Suprapubic skin (tissue), 4 donors: ENCODE results near the gene UNC5CL.

Experiments
- CTCF ChIP-seq, 2 donors: fragments of 200-600 bp in 1 of 2; fragments of 450-650 bp in 1 of 2; sonication (generic) in 1 of 2; IDR thresholded peaks; one replicate each; pipeline ENCODE4 v1.5.1; 2016 to 2019; ENCODE audit warnings: antibody characterized with exemption in 2 of 2, mild to moderate bottlenecking in 1 of 2, moderate library complexity in 1 of 2
- EP300 ChIP-seq: sonication (generic); formaldehyde crosslinking; IDR thresholded peaks from one replicate; pipeline ENCODE4 v1.6.1; 2017; ENCODE audit warnings: antibody characterized with exemption
- POLR2A ChIP-seq, 2 donors: fragments of 450-650 bp; IDR thresholded peaks; one replicate each; pipeline ENCODE4 v1.6.1; 2017; ENCODE audit warnings: antibody characterized with exemption in 2 of 2, mild to moderate bottlenecking in 2 of 2, moderate library complexity in 2 of 2
- POLR2AphosphoS5 ChIP-seq, 3 donors: sonication (generic); formaldehyde crosslinking; IDR thresholded peaks; one replicate each; pipeline ENCODE4 v1.6.1; 2017; ENCODE audit warnings: antibody characterized with exemption in 3 of 3

DNA sequence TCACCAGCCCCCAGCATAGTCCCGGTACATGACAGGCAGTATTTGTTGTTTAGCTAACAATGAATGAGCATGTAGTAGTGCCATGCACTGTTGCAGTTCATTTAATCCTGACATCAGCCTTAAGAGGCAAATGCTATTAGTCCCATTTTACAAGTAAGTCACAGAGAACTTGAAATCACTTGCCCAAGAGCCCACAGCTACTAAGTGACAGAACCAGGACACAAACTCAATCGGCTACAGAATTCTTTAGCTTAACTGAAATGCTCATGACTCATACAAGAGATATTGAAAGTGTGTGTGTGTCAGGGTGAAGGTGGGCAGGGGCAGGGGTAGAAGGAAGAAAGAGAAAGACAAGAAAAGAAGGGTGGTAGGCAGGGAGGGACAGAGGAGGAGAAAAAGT lies 52.7 kb downstream of the UNC5CL start:
- no peak for TF ChIP-seq CTCF (IDR thresholded peaks at IDR 0.05)
- no peak for TF ChIP-seq POLR2AphosphoS5 (IDR thresholded peaks at IDR 0.05)
- TF ChIP-seq EP300: no peak
- TF ChIP-seq POLR2A (IDR thresholded peaks at IDR 0.05): no peak
